ENCODE results near the gene TEX261.

Gene TEX261

DNA sequence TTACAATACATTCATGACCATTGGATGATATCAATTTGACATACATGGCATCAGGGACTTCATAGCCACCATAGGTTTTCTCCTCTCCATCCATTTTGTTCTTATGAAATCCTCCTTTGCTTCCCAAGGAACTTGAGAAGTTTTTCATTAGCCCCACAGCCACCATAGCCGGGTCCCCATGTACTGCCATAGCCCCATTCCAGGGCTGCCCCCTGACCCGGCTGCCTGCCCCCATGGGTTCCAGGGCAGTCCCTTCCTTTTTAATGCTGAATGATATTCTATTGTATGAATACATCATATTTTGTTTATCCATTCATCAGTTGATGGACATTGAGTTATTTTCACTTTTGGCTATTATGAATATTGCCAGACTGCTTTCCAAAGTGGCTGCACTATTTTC is 38.5 kb downstream of the TEX261 start:
- DNase-seq: no peak

DNA sequence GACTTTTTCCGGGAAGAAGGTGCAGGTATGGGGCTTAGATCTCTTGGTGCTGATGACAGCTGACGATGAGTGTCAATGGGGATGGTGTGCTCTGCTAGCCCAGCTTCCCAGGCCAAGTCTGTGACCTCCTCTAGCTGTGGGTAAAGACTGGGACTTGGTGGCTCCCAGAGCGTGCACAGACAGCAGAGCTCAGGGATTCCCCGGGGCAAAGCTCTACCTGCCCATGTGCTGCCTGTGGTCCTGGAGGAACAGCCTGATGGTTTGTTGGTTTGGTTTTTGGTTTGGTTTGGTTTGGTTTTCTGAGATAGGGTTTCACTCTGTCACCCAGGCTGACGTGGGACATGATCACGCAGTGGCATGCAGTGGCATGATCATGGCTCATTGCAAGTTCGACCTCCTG is 39.8 kb downstream of the TEX261 start:
- no peak for DNase-seq

DNA sequence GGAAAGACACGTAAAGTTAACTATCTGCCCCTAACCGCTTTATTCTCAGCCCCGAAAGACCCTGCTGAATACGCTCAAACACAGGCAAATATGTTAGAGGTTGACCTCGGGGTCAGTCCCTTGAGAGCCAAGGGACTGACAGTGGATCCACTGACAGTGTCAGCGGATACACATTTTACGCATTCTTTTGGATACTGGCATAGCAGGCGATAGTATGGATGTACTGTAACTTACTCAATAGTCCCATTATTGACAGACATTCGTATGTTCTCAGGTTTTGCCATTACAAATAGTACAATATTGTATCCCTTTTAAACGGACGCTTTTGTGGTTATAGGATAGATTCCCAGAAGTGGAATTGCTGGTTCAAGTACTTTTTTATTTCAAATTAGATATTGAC is 45.6 kb downstream of the TEX261 start:
- DNase-seq: no peak

DNA sequence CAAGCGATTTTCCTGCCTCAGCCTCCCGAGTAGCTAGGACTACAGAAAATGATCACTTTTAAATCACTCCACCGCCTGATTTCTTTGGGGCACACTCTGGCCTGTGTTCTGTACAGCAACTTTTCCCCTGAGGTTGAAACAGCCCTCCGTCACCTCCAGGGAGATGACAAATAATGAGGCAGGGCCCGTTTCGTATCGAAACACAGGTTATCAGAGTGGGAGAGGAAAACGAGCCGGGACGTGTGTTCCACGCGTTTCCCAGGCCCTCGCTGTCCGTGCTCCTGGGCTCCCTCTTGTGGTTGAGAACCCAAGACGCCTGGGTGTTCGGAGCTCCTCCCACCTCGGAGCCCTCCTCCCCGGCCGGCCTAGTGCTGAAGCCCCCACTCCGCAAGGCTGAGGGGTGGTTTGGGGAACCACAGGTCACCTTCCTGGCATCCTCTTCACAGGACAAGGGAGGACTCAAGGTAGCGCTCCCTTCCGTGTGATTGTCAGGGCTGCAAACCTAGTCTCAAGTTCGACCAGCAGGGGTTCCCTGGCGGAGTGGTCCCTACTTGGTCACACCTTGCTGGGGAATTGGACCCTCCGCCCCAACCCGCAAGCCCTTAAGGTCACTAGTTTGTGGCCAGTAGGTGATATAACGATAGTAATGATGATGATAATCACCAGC is 46.2 kb downstream of the TEX261 start:
- DNase-seq: peak; percentile 74 to 77

DNA sequence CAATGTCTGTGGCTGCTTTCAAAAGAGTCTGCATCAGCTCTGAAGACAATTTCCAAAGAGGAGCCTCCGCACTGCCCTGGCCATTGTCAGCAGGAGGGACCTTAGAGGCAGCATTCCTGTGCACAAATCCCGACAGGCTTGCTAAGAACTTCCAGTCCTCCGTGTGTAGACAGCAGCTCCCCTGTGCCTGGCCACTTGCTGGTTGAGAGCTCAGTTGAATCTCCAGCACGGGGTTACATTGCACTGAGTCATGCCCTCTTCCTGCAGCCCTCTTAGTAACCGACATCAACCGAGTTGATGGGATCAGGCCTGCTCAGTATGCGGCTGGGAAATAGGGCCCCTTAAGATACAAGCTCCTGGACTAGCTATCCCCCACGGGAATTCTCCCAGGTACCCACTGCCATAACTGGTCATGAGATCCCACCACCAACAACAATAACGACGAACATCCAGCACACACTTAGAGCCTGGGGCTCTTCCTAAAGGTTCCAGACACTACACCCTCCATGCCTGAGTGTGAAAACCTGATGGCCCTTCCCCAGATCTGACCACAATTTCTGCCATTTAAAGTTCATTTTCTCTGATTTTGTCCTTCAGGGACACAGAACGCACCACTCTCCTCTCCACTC is 47.0 kb downstream of the TEX261 start:
- no peak for DNase-seq

DNA sequence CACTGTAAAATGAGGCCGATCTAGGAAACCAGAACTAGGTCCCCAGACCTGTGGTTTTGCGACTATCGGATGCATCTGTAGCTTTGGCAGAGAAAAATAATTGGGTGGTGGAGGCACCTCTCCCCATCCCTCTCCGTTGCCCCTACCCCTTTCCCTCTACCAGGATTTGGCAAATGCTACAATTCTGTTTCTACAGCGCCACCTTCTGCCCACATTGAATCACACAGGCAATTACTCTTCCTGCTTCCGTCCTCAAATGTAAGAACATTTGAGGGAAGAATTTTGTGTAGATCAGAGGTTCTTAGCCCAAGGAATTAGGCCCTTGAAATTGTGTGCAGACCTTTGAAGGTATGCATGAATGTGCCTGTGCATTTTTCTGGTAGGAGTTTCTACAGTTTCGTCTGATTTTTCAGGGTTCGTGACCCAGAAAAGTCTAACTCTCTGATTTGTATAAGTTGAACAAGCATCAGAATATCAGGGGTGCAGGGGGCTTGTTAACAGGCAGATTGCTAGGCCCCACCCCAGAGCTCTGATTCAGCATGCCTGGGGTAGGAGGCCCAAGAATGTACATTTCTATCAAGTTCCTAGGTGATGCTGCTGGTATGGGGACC is 47.7 kb downstream of the TEX261 start:
- DNase-seq: peak; percentile 45 to 60

DNA sequence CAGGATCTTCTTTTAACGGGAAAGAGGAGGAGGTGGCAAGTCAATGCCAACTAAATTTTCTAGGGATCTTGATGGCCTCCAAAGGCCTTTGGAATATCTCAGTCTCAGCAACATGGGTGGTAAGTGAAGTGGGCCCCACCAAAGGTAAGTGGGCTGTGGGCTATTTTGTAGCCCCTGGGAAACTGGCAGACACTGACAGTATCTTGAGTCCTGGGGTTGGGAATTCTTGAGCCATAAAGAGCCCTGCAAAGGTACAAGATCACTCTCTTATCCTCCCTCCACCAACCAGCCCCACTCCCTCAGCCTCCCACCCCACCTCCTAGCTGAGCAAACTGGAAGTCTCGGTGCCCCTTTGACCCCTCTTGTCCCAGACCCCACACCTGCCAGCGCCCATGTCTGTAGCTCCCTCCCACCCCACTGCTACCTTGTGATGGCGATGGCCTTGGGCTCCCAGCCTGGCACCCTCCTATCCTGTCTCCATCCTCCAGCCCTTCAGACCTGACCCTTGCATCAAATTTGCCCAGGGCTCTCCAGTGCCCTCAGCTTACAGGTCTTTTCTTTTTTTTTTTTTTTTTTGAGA is 50.5 kb downstream of the TEX261 start:
- DNase-seq: no peak

DNA sequence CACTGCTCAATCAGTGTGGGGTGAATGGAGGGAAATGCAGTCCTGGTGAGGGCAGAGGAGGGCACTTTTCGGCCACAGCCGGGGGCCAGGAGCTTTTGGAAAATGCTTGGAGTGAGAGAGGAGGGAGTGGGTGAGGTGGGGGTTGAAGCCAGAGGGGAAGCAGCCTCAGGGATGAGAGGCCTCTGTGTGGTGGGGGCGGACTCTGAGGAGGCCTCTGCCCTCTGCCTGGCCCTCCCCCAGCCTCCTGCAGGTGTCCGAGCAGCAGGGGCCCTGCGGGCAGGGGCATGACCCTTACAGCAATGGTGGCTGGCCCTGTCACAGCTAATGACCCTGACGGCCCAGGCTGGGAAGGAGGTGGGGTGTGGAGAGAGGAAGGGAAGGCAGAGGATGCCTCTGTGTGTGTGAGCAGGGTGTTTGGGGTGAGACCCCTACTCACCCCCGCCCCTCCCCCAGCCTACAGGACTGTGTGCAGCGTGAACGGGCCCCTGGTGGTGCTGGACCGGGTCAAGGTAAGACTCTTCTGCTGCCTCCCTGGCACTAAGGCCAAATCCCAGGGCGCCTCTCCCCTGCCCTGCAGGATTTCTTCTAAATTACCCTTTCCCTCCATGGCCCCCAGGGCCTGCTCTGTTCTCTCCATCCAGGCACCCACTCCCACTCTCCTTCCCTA is 51.3 kb downstream of the TEX261 start:
- DNase-seq: no peak

DNA sequence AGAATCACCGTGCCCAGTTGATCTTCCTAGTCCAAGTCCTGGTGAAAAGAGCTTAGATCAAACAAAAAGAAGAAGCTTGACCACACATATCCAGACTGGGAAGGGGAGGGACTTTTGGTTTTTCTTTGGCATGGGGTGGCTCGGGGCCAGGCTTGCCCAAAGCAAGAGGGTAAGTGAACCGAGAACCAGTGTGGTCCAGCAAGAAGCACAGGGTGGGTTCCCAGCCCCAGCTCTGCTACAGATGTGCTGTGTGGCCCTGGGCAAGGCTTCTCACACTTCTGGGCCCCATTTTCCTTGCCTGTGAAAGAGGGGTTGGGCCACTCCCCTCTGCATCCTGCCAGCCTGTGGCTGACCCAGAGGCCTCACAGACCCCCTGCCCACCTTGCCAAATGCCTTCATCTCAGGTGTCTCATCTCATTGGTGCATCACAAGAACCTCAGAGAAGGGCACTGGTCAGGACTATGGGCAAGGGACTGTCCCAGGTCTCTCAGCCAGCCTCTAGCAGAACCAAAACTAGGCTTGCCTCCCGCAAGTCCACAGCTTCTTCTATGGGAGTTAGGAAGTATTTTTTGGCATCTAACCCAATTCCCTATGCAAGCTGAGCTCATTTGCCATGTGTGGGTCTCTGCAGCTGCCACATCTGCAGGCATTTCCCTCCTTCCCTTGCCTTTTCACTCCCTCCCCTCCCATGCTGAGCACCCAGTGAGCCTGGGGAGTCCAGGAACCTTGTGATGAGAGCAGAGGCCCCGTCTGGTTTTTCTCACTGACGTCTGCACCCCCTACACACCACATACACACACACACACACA is 52.1 kb downstream of the TEX261 start:
- DNase-seq: no peak

DNA sequence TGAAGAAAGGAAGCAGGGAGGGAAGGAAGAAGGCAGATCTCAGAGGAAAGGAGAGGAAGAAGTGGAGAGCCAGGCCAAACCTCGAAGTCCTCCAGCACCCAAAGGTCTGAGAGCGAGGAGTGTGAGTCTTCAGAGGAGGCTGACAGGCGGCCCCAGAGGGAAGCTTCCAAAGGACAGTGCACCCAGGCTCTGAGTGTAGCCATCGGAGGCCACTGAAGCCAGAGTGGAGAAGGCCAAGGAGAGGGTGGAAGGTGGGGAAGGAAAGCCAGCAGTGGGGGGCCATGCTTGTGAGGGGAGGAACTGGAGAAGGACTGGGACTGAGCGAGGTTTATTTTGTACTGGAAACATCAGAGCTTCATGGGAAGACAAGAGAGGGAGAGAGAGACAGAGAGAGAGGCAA is 53.0 kb downstream of the TEX261 start:
- no peak for DNase-seq

DNA sequence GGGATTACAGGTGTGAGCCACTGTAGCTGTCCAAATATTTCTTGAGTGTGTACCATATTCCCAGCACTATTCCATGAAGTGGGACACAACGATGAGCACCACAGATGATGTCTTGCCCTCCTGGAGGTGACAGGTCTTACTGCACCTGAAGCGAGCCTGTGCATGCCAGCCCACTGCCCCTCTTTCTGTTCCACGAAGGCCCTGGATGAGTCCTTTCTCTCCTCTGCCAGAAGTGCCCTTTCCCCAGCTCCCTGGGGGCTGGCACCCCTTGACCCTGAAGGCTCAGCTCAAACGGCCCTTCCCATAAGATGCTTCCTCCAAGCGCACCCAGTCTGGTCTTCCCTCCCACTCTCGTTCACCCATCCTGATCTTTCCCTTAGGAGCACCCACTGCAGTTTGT is 53.5 kb downstream of the TEX261 start:
- DNase-seq: no peak

DNA sequence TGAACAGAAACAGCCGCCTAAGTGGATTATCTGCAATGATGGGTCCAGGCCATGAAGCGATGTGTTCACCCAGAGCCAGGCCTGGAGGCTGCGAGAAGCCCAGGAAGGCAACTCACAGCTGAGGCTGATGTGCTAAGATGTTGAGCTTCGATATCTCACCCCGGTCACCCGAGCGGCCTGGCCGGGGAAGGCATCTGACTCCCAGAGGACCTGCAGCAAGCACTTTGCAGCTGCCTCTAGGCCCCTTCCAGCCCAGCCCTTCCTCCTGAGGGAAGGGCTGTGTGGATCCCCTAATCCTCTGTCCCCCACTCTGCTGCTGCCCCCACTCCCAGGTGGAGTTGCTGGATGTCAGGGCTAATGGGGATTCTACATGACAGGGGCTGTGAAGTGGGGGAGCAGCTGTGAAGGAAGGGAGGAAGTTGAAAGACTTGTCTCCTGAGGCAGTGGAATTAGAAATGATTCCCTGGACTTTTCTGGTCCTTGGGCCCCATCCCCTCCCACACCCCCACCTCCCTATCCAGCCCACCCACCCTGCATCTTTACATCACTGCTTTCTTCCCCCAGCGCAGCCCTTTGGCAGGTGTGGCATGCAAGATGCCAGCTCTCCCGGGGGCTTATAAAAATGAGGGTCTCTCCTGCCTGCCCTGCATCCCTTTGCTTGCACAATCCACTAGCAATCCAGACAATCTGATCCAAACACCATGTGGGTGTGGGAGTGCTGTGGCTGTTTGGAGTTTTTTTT is 54.7 kb downstream of the TEX261 start:
- DNase-seq: no peak

DNA sequence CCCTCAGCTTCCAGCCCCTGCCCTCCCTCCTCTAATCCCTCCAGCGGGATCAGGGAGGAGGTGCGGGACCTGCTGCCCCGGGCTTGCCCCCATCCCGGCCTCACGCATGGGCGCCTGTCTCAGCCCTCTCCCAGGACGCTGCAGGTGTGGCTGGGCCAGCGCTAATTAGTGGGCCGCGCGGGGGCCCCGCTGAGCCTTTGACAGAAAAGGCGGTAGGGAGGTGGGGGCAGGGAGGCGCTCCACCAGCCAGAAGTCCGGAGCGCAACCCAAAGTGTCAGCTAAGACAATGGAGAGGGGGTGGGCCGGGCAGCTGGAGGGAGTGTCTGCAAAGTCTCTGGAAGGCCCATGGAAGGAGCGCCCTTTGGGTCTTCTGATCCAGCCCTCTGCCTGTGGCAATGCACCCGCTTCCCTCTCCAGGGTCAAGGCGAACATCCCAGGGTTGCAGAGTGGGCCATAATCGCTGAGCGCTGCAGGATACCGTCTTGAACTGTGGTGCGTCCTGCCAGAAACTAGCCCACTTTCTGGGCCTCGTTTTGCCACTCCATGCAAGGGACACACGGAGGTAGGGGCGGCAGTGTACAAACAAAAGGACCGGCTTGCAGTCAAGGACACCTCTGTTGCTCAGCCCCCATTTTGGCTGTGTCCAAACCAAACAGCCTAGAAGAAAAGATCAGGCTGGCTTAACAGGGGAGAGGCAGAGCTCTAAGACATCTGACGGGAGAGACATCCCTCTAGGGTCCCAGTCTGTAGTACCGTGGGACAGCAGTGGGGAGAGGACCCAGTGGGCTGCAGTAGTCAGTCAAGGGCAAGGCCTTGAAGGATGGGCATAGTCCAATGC is 55.5 kb downstream of the TEX261 start:
- no peak for DNase-seq

DNA sequence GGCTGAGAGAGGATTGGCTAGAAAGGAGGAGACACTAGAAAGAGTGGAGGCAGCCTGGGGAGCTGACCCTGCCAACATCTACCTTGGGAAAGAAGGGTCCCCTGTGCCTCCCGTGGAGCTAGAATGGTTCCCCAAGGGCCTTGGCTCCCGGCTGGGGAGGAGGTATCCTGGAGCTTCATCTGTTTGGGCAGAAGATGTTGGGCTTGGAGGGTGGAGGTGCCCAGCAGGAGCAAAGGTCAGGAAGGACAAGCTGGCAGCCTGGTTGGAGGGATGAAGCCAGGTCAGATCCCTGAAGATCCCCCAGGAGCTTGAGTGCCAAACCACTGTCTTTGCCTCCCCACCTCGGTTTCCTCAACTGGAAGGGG is 56.1 kb downstream of the TEX261 start:
- DNase-seq: no peak

DNA sequence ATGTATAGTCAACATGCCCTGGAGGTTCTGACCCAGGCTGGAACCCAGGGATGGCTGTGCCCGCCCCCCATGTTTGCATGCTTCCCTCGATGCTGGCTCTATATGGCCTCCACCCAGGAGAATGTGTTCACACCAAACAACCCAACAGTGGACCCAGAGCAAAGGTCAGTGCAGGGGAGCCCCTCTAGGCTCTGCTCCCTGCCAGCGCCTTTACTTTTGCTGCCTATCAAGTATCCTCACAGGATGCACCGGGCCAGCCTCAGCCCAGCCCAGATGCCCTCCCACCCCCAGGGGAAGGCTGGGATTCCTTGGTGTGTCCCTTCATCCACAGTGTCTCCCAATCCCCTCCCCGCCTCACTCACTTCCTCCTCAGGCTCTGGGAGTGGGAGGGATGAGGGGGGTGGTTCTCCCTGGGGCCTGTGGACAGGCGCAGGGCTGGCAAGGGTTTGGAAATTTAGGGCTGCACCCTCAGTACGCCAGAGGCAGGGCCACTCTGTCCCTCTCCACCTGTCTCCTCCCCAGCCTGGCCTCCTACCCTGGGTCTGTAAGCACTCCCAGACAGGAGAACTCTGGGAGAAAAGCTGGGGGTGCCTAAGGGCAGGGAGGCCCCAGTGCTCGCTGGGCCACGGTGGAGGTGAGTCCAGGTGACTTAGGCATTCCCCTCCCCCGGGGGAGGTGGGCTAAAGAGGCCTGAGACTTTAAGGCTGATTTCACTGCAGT is 56.6 kb downstream of the TEX261 start:
- no peak for DNase-seq

DNA sequence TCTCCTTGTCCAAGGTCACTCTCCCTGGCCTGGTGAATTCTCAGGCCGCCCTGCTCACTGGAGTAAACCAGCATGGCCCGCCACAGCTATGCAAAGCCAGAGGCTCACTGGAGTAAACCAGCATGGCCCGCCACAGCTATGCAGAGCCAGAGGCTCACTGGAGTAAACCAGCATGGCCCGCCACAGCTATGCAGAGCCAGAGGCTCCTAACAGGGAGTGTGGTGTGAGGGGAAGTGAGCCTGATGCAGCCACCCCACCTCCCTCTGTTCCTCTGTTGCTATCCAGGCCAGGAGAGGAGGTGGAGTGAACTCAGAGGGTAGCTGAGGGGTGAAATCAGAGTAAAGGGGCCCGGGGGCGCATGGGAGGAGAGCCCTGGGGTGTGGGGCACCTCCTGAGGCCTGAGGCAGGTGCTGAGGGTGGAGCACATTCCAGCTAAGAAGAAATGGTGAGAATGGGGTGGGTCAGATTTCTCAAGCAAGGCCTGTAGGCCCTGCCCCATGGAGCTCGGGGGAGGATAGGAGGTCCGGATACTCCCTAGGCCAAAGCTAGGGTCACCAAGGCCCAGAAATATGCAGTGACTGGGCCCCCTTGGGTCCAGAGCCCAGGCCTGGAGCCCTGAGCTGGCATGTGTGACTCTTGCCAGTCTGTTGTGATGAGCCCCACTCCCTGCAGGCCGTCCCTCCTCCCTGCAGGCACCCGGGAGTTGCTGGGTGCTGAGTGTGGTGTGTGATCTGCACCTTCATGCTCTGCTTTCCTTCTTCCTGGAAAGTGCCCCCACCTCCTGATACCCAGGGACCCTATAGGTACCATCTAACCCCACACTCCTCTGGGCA is 57.5 kb downstream of the TEX261 start:
- no peak for DNase-seq

DNA sequence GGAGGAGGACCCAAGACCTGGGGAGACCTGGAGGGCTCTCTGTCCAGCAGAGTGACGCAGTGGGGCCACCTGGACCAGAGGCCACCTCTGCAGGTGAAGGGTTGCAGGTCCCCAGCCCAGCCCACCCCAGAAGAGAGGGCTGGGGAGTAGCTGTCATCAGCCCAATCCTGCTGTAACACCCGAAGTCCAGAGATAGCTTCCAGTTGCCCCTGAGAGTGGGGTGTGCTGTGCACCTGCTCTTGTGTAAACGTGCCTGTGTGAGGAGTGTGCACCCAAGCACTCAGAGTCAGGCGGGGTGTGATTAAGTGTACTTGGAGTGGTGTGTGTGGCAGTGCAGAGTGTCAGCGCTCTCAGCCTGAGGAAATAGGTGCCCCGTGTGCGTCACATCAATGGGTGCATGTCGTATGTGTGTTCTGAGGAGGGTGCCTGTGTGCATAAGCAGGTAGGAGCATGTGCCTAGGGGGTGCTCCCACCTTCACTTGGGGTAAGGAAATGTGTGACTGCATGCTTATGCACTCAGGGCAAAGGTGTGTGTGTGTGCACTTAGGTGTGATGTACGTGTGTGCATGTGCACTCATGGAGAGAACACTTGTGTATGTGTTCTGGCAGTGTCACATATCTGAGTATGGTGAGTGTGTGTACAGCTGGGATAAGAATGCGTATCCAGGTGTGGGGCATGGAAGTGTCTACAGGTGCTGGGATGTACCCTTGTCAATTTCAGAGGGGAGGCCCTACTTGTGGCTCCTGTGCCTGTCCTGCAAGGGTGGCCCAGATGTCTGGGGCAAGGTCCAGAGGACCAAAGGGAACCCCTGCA is 58.3 kb downstream of the TEX261 start:
- DNase-seq: no peak

Data from CD4-positive, alpha-beta T cell treated with Interleukin-4 for 1 hour (primary cell).